Suprapubic skin (tissue), 4 donors: ENCODE data around the gene OTUD7B.

ENCODE experiments used
- CTCF ChIP-seq, 2 donors: fragments of 200-600 bp in 1 of 2; fragments of 450-650 bp in 1 of 2; sonication (generic) in 1 of 2; IDR thresholded peaks; one replicate each; pipeline ENCODE4 v1.5.1; 2016 to 2019; ENCODE audit warnings: antibody characterized with exemption in 2 of 2, mild to moderate bottlenecking in 1 of 2, moderate library complexity in 1 of 2
- EP300 ChIP-seq: sonication (generic); formaldehyde crosslinking; IDR thresholded peaks from one replicate; pipeline ENCODE4 v1.6.1; 2017; ENCODE audit warnings: antibody characterized with exemption
- POLR2A ChIP-seq, 2 donors: fragments of 450-650 bp; IDR thresholded peaks; one replicate each; pipeline ENCODE4 v1.6.1; 2017; ENCODE audit warnings: antibody characterized with exemption in 2 of 2, mild to moderate bottlenecking in 2 of 2, moderate library complexity in 2 of 2
- POLR2AphosphoS5 ChIP-seq, 3 donors: sonication (generic); formaldehyde crosslinking; IDR thresholded peaks; one replicate each; pipeline ENCODE4 v1.6.1; 2017; ENCODE audit warnings: antibody characterized with exemption in 3 of 3

- TF ChIP-seq CTCF (IDR thresholded peaks at IDR 0.05) (no peak), POLR2AphosphoS5 (IDR thresholded peaks at IDR 0.05) (no peak), POLR2A (IDR thresholded peaks at IDR 0.05) (no peak), EP300 (no peak)
Observed at GRCh38 chr1:150012611-150013010, 2.1 kb upstream of the OTUD7B start.
